ENCODE results near the gene CCDC169.

GRCh38 chr13:36332986-36333385, 35.4 kb upstream of the CCDC169 start:
- TF ChIP-seq MYC (IDR thresholded peaks at IDR 0.05; ENCODE audit: low read depth, low read length), result no peak
- no peak for TF ChIP-seq CTCF (IDR thresholded peaks at IDR 0.05; ENCODE audit: extremely low read depth in 1 of 2, insufficient read depth in 1 of 2, low read depth in 1 of 2, low read length in 2 of 2)
- TF ChIP-seq POLR2AphosphoS5 (IDR thresholded peaks at IDR 0.05; ENCODE audit: insufficient read depth, low read depth, low read length), result no peak
- TF ChIP-seq EZH2 (IDR thresholded peaks at IDR 0.05; ENCODE audit: borderline replicate concordance, low read depth, low read length, severe bottlenecking), result no peak
- no peak for TF ChIP-seq POLR2A (IDR thresholded peaks at IDR 0.05; ENCODE audit: low read depth, low read length)
- TF ChIP-seq GATA2 (IDR thresholded peaks at IDR 0.05; ENCODE audit: insufficient read depth, insufficient read length, low read depth, low read length), result no peak
